Karpas-422 (cell line): Measurements from ENCODE around the gene ZNF335. TPM values are rescaled to one million over a fixed set of nuclear protein-coding genes. Genes with fewer than 3 reads are reported as not detected.
A peak's percentile ranks its signal among the peaks of the same experiment; 100 is the strongest.

Experiments used
- DNase-seq: peaks from one replicate; pipeline ENCODE4 v3.0.0-alpha.2; 2015
- H2AFZ ChIP-seq: fragments of 200-600 bp; sonication (generic); 2 replicates; pipeline ENCODE4 v1.6.1; 2014; ENCODE audit warnings: antibody characterized with exemption, low read length, mixed read lengths
- H3K27ac ChIP-seq: fragments of 200-600 bp; sonication (generic); 2 replicates; pipeline ENCODE4 v1.5.1; 2014; ENCODE audit warnings: mild to moderate bottlenecking, low read length, moderate library complexity
- H3K27me3 ChIP-seq: fragments of 200-600 bp; sonication (generic); 2 replicates; pipeline ENCODE4 v1.6.1; 2014; ENCODE audit warnings: low read length, mixed read lengths
- H3K36me3 ChIP-seq: fragments of 200-600 bp; sonication (generic); 2 replicates; pipeline ENCODE4 v1.6.1; 2014; ENCODE audit warnings: low read length, mixed read lengths; ENCODE audit not compliant: insufficient read depth
- H3K4me1 ChIP-seq: fragments of 200-600 bp; sonication (generic); 2 replicates; pipeline ENCODE4 v1.6.1; 2014; ENCODE audit warnings: mild to moderate bottlenecking, low read length, mixed read lengths
- H3K4me2 ChIP-seq: fragments of 200-600 bp; sonication (generic); 2 replicates; pipeline ENCODE4 v1.6.1; 2014; ENCODE audit warnings: low read length, low read depth, mild to moderate bottlenecking; ENCODE audit not compliant: poor library complexity, severe bottlenecking
- H3K4me3 ChIP-seq: fragments of 200-600 bp; sonication (generic); 2 replicates; pipeline ENCODE4 v1.5.1; 2014; ENCODE audit warnings: mild to moderate bottlenecking, antibody characterized with exemption, low read length, mixed read lengths
- H3K79me2 ChIP-seq: fragments of 200-600 bp; sonication (generic); 2 replicates; pipeline ENCODE4 v1.6.1; 2014; ENCODE audit warnings: mild to moderate bottlenecking, low read length, mixed read lengths
- H3K9ac ChIP-seq: fragments of 200-600 bp; sonication (generic); 2 replicates; pipeline ENCODE4 v1.6.0; 2014; ENCODE audit warnings: low read length
- H3K9me2 ChIP-seq: fragments of 200-600 bp; sonication (generic), shearing (Covaris generic); replicated peaks from 2 replicates; pipeline ENCODE4 v1.6.0; 2014; ENCODE audit warnings: mild to moderate bottlenecking, low read length, moderate library complexity; ENCODE audit not compliant: insufficient read depth
- H3K9me3 ChIP-seq: fragments of 300-700, 200-600 bp; sonication (generic); 2 replicates; pipeline ENCODE4 v1.6.1; 2014; ENCODE audit warnings: low read length, mixed read lengths
- H4K20me1 ChIP-seq: fragments of 200-600 bp; sonication (generic); 2 replicates; pipeline ENCODE4 v1.6.1; 2014; ENCODE audit warnings: mild to moderate bottlenecking, antibody characterized with exemption, low read length, low read depth; ENCODE audit not compliant: insufficient read depth
- total RNA-seq: library from RNA; depleted of rRNA; stranded (reverse); fragments of >200 nt; shearing (Covaris generic); gene quantifications from 2 replicates; pipeline ENCODE4 v1.2.3, GENCODE V29; 2014; ENCODE audit warnings: low replicate concordance

ZNF335 gene
- total RNA-seq, 1 experiment from 2014 or later: 13.2 TPM

DNA sequence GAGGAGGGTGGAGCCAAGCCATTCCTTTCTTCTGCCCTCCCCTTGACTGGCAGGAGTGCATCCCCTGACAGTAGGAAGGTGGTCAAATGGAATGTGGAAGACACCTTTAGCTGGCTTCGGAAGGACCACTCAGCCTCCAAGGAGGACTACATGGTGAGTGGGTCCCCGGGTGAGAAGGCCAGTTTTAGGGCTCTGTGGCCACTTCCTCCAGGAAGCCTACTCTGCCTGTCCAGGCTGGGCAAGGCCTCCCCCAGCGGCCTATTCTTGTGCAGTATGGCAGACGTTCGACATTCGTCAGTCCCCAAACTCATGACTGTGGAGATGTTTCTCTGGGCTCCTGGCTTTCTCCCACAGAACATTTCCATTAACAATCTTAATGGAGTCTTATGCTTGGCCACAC is 28.4 kb downstream of the ZNF335 start:
- no peak overlapping the region for H3K4me3 ChIP-seq
- H3K27me3 ChIP-seq: no peaks in the 10 kb centered on the region
- no peak overlapping the region for H2AFZ ChIP-seq
- H3K79me2 ChIP-seq: no peaks in the 10 kb centered on the region
- H3K9ac ChIP-seq: no peak overlapping the region
- H3K27ac ChIP-seq: no peak overlapping the region
- H3K9me3 ChIP-seq: no peaks in the 10 kb centered on the region
- no peak overlapping the region for H3K4me2 ChIP-seq
- H4K20me1 ChIP-seq: no peaks in the 10 kb centered on the region
- peaks cover 5% of the 10 kb centered on the region; the same call in 1 of the 2 replicates for H3K4me1 ChIP-seq
- H3K9me2 ChIP-seq: no peaks in the 10 kb centered on the region
- DNase-seq: no peak
- peaks cover 30% of the 10 kb centered on the region for H3K36me3 ChIP-seq

DNA sequence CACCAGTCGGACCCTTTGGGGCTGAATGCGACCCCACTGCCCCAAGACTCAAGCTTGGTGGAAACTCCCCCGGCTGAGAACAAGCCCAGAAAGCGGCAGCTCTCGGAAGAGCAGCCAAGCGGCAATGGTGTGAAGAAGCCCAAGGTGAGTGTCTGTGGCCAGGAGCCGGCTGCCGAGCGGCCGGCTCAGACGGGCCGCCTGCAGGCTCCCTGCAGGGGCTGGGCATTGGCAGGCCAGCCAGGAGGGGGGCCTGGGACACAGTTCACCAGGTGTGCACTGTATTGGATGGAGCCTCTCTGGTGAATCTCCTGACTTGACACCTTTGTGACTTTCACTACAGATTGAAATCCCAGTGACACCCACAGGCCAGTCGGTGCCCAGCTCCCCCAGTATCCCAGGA is 31.5 kb downstream of the ZNF335 start:
- H3K9me2 ChIP-seq: no peaks in the 10 kb centered on the region
- no peak overlapping the region for H3K9ac ChIP-seq
- H3K4me2 ChIP-seq: no peak overlapping the region
- H3K27me3 ChIP-seq: no peaks in the 10 kb centered on the region
- no peak overlapping the region for H2AFZ ChIP-seq
- no peak for DNase-seq
- no peak overlapping the region for H3K4me3 ChIP-seq
- H3K27ac ChIP-seq: no peak overlapping the region
- H3K9me3 ChIP-seq: no peaks in the 10 kb centered on the region
- peaks cover 4% of the 10 kb centered on the region for H3K4me1 ChIP-seq
- H3K36me3 ChIP-seq: peaks cover 33% of the 10 kb centered on the region; the same call in 1 of the 2 replicates
- H4K20me1 ChIP-seq: no peaks in the 10 kb centered on the region
- peaks cover 28% of the 10 kb centered on the region for H3K79me2 ChIP-seq

DNA sequence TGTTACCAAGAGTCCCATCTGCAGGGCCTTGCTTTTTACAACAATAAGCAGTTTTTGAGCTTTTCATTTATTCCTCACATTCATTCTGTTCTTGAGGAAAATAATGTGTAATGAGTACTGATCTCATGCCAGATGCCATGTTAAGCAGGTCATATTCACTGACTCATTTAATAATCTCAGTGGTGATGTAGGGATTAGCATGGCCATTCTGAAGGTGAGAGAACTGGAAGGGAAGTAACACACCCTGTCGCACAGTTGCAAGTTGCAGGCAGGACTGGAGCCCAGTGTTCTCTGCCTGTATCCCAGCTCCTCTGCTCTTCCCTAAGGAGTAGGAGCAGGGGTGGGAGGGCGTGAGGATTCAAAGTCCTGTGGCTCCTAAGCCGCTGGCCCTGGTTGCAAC is 31.9 kb downstream of the ZNF335 start:
- H3K9me2 ChIP-seq: no peaks in the 10 kb centered on the region
- H4K20me1 ChIP-seq: no peaks in the 10 kb centered on the region
- DNase-seq: no peak
- H3K36me3 ChIP-seq: peaks cover 33% of the 10 kb centered on the region; the same call in 1 of the 2 replicates
- H3K79me2 ChIP-seq: peaks cover 31% of the 10 kb centered on the region
- no peak overlapping the region for H3K27ac ChIP-seq
- no peak overlapping the region for H3K9ac ChIP-seq
- H3K4me2 ChIP-seq: no peak overlapping the region
- no peaks in the 10 kb centered on the region for H3K27me3 ChIP-seq
- peaks cover 4% of the 10 kb centered on the region for H3K4me1 ChIP-seq
- no peaks in the 10 kb centered on the region for H3K9me3 ChIP-seq
- no peak overlapping the region for H3K4me3 ChIP-seq
- H2AFZ ChIP-seq: no peak overlapping the region

- Histone ChIP-seq H4K20me1 (no peaks in the 10 kb centered on the region), H3K9me2 (no peaks in the 10 kb centered on the region), H3K9ac (no peak overlapping the region), H3K4me2 (no peak overlapping the region), H3K27me3 (no peaks in the 10 kb centered on the region), H3K4me3 (no peak overlapping the region), H3K27ac (no peak overlapping the region), H3K9me3 (no peaks in the 10 kb centered on the region), H2AFZ (no peak overlapping the region), H3K79me2 (peaks cover 31% of the 10 kb centered on the region), H3K4me1 (peaks cover 5% of the 10 kb centered on the region), H3K36me3 (peaks cover 26% of the 10 kb centered on the region; the same call in 1 of the 2 replicates)
- DNase-seq: no peak
Measured at GRCh38 chr20:45938727-45939438, 33.1 kb downstream of the ZNF335 start.

DNA sequence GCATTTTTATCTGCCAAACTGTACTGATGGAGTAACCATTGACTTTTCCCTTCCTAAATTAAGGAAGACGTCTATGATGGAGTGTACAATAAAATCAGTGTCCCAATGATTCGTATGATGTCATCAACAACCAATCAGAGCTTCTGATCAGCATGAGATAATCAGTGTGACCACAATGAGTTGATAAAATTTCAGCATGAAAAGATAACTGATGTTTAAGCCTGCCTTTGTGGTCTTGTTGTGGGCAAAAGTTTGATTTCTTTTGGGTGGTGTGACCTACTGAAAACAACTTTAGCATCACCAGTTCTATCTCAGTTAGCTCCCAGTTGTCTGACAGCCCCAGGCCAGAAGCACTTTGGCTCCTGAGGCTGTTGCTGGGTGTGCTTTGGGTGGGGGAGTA is 34.2 kb downstream of the ZNF335 start:
- peaks cover 31% of the 10 kb centered on the region for H3K79me2 ChIP-seq
- H3K4me2 ChIP-seq: no peak overlapping the region
- H3K27me3 ChIP-seq: no peaks in the 10 kb centered on the region
- H3K4me1 ChIP-seq: peaks cover 11% of the 10 kb centered on the region
- H3K4me3 ChIP-seq: no peak overlapping the region
- H3K9ac ChIP-seq: no peak overlapping the region
- peaks cover 20% of the 10 kb centered on the region; the same call in 1 of the 2 replicates for H3K36me3 ChIP-seq
- H4K20me1 ChIP-seq: no peaks in the 10 kb centered on the region
- H3K9me2 ChIP-seq: no peaks in the 10 kb centered on the region
- DNase-seq: no peak
- H2AFZ ChIP-seq: no peak overlapping the region
- H3K9me3 ChIP-seq: no peaks in the 10 kb centered on the region
- no peak overlapping the region for H3K27ac ChIP-seq

- no peak for DNase-seq
- peak overlapping the region; percentile 64; the same call in 1 of the 2 replicates for H2AFZ ChIP-seq
- H3K27me3 ChIP-seq: no peaks in the 10 kb centered on the region
- no peaks in the 10 kb centered on the region for H3K9me2 ChIP-seq
- peak overlapping the region; percentile 92 for H3K4me2 ChIP-seq
- H3K9me3 ChIP-seq: no peaks in the 10 kb centered on the region
- H3K79me2 ChIP-seq: peaks cover 31% of the 10 kb centered on the region
- H3K9ac ChIP-seq: peak overlapping the region; percentile 70
- H3K4me3 ChIP-seq: peak overlapping the region; percentile 95
- H3K27ac ChIP-seq: peak overlapping the region; percentile 35
- H3K36me3 ChIP-seq: peaks cover 20% of the 10 kb centered on the region; the same call in 1 of the 2 replicates
- no peaks in the 10 kb centered on the region for H4K20me1 ChIP-seq
- peaks cover 11% of the 10 kb centered on the region for H3K4me1 ChIP-seq
Measured at GRCh38 chr20:45935416-45936046, 36.5 kb downstream of the ZNF335 start.

DNA sequence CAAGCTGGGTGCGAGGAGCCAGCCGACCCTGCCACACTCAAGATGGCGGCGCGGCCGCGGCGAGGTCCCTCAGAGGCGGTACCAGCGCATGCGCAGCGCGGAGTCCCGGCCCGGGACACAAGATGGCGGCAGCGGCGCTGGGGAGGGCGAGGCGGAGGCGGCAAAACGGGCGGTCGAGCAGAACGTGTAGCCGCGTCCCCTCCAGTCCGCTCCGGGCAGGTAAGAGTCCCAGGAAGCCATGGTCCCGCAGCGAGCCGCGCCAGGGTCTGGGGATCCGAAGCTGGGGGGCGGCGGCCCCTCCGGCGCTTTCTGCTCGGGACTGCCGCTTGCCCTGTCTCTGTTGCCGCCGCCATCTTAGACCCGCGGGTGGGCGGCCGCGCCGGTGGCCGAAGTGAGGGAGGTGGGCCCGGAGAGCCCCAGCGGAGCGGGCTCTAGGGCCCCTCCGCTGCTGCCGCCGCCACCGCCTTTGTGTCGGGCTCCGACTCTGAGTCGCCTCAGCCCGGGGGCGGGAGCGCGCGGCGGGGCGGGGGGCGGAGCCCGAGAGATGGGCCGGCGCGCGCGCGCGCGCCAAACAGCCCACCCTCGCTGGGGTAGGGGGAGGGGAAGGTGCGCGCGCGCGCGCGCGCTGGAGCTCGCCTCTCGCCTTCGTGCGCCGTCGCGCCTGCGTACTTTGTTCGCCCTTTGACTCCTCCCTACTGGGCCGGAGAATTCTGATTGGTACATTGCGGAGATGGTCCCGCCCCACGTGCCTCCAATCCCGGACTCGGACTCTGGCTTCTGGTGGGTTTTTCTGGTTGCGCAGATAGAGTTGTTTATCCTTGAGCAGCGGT is 37.2 kb downstream of the ZNF335 start, which contains the start of gene PCIF1:
Gene PCIF1, plus strand, starts transcription at position 98 of the 830 bp plus-strand sequence. CDS start 4,317 bp downstream, outside the sequence.
- peaks cover 14% of the 10 kb centered on the region; the same call in 1 of the 2 replicates for H3K36me3 ChIP-seq
- peak within 1 kb of the TSS; percentile 95 for H3K4me3 ChIP-seq
- peak; percentile 99 for DNase-seq
- H3K9me2 ChIP-seq: no peaks in the 10 kb centered on the region
- peak within 1 kb of the TSS; percentile 99 for H3K9ac ChIP-seq
- H2AFZ ChIP-seq: peak within 1 kb of the TSS; percentile 75; the same call in 1 of the 2 replicates
- H3K79me2 ChIP-seq: peaks cover 31% of the 10 kb centered on the region
- no peaks in the 10 kb centered on the region for H3K9me3 ChIP-seq
- no peaks in the 10 kb centered on the region for H4K20me1 ChIP-seq
- peaks cover 11% of the 10 kb centered on the region for H3K4me1 ChIP-seq
- peak within 1 kb of the TSS; percentile 94 for H3K4me2 ChIP-seq
- no peaks in the 10 kb centered on the region for H3K27me3 ChIP-seq
- peak within 1 kb of the TSS; percentile 87 for H3K27ac ChIP-seq
